Activated T-cell treated with anti-CD3 and anti-CD28 coated beads for 4 hours (primary cell): ENCODE measurements around the gene WDSUB1.

Source experiments
- DNase-seq: peaks from one replicate; pipeline ENCODE4 v3.0.0-alpha.2; 2020

Gene WDSUB1

GRCh38 chr2:159219394-159219998, 67.0 kb downstream of the WDSUB1 start:
- no peak for DNase-seq

DNA sequence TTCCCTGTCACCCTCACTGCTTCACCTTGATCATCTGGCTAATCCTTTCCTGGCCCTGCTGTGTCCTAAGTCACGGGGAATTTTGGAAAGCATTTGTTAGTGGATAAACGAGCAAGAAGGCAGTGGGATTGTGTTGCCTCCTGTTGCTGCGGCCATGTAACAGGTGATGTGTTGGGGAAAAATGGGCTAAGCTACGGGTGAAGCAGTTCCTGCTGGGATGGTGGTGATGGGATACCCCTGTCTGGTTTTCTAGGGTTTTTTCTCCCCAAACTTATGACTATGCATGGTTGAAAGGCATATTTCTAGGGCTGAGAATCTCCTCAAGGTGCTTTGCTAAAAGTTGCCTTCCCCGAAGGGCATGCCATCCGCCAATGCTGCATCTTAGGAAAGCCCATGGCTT, 68.1 kb downstream of the WDSUB1 start:
- no peak for DNase-seq

GRCh38 chr2:159217676-159218075, 68.8 kb downstream of the WDSUB1 start:
- no peak for DNase-seq

DNA sequence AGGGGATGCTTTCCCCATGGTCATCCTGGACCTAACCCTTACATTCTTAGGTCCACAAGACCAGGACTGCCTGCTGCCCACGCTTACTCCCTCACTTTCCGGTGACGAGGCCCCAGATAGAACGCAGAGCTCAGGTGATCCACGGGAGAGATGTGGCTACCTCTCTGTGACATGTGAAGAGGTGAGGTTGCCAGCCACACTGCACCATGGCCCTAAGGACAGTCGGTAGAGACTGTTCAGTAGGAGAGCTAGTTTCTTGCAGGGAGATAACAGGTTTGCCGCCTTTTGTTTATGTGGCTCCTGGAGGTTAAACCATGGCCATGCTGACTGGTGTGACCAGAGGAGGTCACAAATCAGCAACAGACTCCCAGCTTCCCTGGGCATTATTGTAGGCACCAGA, 71.4 kb downstream of the WDSUB1 start:
- no peak for DNase-seq

GRCh38 chr2:159214325-159214865, 72.1 kb downstream of the WDSUB1 start:
- DNase-seq: no peak

DNA sequence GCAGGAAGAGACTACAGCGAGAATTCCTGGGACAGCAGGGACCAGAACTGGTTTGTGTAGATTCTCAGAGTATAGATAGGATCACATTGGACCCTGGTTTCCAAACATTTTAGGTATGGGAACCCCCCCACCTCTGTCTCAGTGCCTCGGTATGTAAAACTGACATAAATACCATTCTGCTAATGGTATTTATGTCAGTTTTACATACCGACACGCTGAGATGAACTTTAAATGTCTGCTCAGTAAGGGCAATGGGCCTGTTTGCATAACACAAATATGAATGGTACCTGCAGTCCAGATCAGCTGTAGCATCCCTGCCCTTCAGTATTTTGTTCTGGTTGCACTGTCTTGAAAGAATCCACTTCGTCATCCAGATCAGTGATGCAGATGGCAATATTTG, 73.2 kb downstream of the WDSUB1 start:
- DNase-seq: no peak

DNA sequence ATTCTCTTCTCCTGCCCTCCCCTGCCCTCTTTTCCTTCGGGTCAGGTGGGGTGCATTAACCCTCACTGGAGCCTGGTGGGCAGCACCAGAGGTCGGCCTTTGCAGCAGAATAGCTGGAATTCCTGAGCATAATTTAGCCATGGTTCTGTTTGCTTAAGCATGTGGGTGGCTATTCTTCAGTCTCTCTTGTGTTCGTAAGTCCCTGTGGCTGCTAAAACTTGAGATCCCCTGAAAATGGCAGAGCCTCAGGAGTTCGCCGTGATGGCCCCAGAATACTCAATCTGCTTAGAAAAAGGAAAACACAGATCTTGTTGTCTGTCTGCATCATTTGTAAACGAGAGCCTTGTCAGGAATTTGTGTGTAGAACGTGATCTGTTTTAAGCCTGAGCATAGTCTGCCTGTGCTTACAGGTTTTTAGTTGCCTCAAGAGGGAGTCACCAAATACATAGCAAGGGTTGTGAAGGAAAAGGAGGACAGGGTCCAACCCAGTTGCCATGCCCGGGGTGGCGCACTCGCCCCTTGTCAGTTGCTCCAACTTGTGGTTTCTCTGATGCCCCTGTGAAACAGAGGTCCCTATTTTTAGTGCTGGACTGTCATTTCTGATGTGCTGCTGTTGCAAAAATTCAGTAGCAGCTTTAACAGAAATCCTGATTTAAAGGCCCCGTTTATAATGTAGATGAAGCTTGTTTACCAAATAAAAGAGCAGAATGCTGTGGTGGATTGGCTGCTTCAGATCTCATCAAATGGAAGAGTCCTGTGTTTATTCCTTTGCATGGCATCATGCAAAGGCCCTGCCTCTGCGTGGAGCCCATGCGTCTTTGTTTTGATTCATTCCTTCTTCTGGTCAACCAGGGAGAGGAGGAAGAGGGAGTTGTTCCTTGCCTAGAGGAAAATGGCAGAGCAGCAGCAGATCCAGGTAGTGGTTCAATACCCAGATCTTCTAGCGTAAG, 74.8 kb downstream of the WDSUB1 start:
- no peak for DNase-seq

- DNase-seq: peak; percentile 2
Observed at GRCh38 chr2:159209341-159210306, 76.9 kb downstream of the WDSUB1 start.

DNA sequence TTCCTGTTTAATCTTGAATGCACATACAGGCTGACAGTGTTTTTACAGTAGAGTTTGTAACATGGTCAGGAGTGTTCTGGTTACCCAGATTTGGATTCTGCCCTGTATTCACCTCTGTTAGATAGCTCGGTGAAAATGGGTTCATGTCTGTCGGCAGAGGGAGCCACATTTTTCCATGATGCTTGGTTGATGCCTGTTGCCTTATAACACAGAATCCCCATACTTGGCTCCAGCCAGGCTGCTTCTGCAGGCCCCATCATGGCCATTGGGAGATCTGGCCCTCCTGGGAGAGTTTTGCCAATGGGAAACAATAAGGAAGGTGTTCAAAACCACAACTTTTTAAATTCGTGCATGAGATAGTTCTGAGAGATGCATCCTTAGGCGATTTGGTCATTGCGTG, 78.1 kb downstream of the WDSUB1 start:
- no peak for DNase-seq

GRCh38 chr2:159206736-159207380, 79.6 kb downstream of the WDSUB1 start:
- no peak for DNase-seq

DNA sequence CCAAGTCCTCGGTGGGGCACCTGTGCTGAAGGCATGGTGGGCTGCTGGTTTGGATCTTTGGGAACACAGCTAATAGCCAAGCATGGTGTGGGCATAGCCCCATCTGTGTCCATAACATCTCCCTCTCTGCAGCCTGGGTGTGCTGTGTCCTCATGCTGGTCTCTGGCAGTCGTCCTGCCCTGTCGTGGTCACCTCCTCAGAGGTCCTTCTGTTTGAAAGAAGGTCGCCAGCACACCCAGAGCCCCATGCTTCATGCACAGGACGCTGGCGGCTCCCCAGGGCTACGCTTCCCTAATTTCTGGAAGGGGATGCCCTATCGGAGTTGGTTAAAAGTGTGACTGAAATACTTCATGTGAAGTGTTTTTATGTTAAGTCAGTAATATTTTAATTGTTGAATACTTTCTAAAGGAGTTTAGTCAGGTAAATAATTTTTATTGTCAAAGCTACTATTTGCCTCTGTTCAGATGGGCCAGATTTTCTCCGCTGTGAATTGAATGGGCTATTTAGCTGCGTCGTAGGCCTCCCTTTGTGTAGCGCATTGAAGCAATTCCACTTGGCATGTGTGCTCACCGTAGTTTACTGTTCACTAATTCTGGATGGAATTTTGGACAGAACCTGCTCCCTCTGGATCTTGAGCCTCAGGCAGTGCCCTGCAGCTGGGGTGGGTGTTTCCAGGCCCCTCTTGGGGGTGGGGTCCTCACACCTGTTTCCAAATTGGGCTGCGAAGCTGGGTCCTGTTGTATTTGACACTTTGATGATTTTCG, 81.9 kb downstream of the WDSUB1 start:
- DNase-seq: no peak

DNA sequence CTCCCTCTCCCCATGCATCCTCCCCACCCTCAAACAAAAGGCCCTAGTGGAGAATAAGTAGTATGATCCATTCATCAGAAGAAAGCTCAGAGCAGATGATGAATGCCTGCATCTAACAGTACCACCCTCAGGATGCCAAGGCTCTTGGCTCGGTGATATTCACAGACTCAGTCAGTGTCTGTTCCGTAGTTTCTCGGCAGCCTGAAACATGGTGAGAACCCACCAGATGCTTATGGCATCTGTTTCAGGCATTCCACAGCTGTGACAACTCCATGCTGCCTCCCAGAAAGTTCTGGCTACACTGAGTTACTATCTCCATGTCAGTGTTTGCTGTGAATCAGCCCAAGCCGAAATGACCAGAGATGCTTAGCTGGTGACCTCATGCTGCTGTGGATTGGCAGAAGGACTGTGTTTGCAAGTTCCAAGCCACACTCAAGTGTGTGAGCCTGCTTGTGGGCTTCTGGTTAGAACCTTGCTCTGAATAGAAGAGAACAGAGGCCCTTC, 83.9 kb downstream of the WDSUB1 start:
- DNase-seq: no peak

GRCh38 chr2:159201360-159202063, 85.0 kb downstream of the WDSUB1 start:
- no peak for DNase-seq

- no peak for DNase-seq
Observed at GRCh38 chr2:159200498-159200897, 86.0 kb downstream of the WDSUB1 start.

DNA sequence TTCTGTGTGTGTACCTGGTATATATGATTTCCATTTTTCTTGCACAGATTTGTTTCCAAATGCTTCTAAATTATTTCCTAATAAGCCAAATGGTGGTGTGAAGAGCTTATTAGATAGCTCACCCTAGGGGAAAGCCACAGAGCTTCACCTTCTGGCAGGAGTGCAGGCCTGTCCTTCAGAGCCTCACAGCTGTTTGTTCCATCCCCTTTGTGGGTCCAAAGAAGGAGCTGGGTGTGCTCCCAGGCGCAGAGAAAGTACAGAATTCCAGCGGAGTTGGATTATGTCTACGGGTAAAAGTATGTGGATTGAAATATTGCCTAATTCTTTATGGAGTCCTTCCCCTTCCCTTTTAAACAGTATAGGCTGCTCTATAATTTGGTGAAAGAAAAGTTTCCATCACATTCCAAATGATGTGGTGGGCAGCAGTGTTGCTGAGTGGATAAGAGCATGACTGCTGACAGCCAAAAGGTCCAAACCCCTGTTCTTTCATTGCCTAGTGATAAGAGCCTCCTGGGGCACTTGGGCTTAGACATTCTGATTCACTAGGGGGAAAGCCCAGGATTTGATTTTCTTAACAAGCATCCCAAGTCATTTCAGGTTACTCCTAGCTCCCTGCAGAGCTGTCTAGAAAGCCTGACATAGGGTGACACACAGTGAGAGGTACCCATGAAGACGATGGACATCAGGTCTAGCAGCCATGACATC, 86.6 kb downstream of the WDSUB1 start:
- no peak for DNase-seq

GRCh38 chr2:159199236-159199635, 87.3 kb downstream of the WDSUB1 start:
- DNase-seq: no peak

DNA sequence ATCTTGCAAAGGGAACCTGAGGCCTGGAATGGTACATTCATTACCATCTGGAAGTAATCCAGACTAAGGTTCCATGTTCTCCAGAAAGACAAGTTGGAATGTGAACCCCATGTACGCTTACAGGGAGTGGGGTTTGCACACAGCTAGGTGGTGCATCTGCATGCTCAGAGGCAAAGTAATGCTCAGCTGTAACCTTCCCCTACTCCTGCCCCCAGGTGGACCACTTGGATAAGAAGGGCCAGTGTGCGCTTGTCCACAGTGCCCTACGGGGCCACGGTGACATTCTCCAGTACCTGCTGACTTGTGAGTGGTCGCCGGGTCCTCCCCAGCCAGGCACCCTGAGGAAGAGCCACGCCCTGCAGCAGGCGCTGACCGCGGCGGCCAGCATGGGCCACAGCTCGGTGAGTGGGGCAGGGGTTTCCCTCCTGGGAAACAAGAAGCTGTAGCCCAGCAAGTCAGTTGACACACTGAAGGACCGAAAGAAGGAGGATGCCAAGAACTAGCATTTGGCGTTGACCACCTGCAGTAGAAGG, 90.0 kb downstream of the WDSUB1 start:
- no peak for DNase-seq

DNA sequence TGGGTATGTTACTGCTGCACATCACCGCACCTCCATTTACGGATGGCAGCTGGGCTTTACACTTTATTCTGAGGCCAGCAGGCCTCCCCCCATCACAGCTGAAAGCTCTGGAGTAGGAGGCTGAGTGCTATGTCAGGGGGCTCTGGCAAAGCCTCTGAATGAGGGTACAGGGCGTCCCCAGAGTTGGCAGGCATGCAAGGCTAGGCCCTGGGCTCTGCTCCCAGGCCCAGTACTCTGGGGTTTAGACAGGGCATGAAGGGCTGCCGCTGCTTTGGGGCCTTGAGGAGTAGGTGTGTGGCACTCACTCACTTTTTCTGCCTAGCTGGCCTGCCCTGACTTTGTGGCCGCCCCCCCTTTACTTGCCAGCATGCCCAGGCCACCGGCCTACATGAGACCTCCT, 90.8 kb downstream of the WDSUB1 start:
- no peak for DNase-seq

GRCh38 chr2:159194241-159194640, 92.3 kb downstream of the WDSUB1 start:
- DNase-seq: no peak

GRCh38 chr2:159193791-159194190, 92.7 kb downstream of the WDSUB1 start:
- DNase-seq: no peak
